HG02852 (cell line): ENCODE measurements around the gene FUBP3.

ENCODE experiments used
- ATAC-seq: cut with Tn5 transposase; IDR thresholded peaks from one replicate; pipeline ENCODE4 v1.9.1; 2021; ENCODE audit warnings: mild to moderate bottlenecking, moderate library complexity; ENCODE audit not compliant: unreplicated experiment

Gene FUBP3

DNA sequence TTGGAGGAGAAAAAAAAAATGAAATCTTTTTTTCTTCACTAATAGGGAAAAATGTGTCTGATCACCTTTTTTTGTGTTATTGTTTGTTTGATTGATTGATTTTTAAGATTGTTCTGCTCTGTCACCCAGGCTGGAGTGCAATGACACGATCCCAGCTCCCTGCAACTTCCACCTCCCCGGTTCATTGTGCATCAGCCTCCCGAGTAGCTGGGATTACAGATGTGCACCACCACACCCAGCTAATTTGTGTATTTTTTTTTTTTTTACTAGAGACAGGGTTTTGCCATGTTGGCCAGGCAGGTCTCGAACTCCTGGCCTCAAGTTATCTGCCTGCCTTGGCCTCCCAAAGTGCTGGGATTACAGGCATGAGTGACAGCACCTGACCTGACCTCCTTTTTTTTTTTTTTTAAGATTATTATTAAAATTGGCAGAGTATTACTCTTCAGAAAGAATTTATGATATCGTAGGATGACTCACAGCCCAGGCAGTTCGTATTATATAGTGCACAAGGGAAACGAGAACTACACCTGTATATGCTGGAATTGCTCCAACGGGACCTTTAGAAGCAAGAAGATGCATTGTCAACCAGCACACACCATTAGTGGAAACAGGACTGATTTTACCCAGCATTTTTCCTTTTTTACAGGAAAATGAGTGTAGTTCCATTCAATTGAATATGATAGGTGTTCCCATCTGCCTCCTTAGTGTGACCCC lies 27.7 kb downstream of the FUBP3 start:
- ATAC-seq: no peak

DNA sequence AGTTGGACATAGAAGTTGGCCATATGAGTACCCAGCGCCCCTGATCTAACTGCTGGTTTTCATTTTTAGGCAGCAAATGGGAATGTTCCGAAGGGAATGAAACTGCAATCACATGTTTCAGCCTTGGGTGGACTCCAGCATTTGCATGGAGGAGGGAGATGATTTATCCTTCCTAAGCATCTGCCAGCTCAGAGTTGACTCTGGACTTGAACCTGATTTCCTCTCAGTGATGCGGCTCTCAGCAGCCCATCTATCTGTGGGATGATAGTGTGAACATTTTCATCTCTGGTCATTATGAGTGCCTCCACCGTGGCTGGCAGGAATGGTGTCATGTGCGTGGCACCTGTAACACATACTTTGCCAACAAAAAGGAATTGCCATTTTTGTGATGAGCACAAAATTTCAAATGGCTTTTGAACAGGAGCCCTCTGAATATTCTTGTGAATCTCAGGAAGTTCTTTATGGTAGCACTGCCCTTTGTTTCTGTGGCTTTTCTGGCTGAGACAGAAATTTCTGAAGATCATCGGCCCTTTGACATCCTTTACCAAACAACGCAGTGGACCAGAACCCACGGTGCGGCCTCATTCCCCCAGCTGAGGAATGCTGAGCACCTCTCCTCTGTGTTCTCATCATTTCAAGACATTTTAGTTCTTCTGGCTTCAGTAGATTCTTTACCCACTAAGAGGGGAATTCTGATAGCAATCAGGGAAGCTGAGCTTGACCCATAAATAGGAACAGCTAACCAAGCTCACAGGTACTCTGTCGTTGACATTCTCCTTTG lies 28.5 kb downstream of the FUBP3 start:
- no peak for ATAC-seq

DNA sequence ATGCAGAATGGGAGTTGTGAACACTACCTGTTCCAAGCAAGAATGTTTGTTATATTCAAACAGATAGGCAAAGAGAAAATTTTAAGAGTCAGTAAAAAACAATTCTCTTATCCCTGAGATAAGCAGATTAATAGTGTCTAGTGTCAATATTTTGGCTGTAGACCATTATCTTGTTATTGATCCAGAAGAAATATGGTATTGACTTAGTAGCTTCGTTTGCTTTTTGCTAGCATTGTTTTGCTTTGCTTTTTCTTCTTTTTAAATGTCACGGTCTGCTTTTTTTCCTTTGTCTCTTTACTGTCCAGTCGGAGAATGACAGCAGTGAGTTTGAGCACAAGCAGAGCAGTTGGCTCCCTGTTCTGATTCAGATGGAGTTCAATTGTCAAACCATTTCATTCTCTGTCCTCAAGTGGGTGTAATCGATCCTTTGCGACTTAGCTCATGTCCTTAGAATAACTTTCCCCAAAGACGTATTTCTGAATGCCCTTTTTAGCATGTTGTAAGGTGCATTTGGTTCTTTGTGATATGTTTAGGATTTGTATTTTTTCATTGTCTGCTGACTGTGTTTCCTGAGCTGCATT lies 29.3 kb downstream of the FUBP3 start:
- no peak for ATAC-seq

DNA sequence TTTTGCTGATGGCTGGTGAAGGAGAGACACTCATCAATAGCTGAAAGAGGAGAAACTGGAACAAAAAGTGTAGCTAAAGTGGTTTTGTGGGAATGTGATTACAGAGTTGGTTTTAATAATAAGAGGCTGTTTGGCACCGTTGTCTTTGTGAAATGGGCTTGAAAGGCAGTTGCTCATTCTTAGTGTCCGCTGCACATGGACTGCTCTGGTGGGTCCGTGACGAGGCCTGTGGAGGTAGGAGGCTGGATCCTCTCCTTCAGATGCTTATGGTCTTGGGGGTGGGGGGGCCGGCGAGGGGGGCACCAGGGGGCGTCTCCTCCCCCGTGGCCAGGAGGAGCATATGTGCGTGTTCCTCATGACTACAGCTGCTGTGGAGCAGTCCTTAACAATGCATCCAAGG lies 29.8 kb downstream of the FUBP3 start:
- ATAC-seq: no peak

DNA sequence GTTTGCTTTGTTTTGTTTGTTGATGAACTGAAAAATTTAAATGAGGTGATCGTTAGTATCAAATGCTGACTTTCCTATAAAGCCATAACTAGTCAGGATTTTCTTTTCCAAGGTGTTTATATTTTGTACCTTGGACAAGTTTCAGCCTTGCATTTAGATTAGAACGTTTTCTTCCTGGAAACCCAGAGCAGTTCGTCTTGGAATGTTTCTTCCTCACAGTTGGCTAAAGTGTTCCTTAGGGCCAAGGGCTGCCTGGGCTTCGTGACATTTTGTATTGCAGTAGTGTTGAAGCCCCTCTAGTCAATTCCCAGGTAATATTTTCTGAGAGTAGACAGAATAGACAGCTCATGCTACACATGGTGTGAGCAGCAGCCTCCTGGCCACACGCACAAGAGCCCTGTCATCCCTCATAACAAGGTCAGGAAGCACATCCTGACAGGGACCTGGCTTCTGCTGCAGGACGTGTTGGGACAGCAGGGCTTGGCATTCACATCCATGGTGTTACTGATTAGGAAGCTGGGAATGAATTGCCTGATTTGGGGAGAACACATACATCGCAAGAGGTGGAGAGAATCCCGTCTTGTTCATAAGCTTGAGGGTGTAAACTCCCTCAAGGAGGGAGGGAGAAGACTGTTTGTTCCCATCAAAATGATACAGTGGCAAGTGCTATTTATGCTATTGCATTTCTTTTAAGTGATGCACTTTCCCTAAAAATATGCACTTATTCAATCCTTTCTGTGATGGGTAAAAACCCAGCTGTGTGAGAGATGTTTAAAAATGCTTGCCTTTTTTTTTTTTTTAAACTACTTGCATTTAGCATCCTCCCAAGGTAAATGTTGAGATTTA lies 31.7 kb downstream of the FUBP3 start:
- no peak for ATAC-seq

DNA sequence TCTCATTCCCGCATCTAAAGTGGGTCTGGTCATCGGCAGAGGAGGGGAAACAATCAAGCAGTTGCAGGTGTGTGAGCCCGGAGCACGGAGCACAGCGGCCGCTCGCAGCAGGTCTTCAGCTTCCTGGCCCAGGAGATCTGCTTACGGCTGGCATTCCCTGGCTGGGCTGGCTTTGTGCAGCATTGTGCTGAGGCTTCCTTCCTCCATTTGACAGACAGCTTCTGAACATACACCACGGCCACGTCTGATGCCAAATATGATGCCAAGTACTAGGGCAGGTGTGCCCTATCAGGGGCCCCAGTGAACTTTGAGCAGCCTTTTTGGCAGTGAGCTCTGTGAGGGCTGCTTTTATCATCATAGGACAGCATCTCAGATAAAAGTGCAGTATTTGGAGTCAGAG lies 37.1 kb downstream of the FUBP3 start:
- ATAC-seq: no peak

DNA sequence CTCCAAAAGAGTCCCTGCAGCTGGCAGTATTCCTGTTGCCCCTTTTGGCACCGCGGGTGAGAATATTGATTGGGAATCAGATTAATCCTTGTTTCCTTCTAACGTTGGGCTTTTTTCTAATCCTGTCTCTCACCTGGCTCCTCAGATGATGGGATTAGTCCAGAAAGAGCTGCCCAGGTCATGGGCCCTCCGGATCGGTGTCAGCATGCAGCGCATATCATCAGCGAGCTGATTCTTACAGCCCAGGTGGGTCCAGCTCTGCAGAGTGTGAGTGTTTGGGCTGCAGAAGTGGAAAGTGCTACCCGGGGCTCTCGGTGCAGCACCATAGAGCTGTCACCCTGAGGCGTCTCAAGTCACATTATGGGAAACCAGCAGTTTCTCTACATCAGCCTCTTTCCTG lies 44.1 kb downstream of the FUBP3 start:
- ATAC-seq: no peak

DNA sequence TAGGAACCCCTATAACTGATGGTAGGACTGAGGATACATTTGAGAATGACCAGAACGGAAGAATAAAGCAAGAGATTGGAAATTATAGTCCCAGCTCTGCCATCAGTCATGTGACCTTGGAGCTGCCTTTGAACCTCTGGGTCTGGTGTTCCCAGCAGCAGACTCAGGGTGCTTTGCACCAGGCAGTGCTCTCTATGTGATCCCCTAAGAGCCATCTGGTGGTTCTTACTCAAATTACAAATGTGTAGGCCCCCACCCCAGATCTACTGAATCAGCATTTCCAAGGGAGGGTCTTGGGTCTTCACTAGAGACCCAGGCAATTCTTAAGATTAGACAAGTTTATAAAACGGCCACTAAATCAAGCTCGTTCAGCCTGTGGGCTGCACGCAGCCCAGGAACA lies 44.8 kb downstream of the FUBP3 start:
- no peak for ATAC-seq

DNA sequence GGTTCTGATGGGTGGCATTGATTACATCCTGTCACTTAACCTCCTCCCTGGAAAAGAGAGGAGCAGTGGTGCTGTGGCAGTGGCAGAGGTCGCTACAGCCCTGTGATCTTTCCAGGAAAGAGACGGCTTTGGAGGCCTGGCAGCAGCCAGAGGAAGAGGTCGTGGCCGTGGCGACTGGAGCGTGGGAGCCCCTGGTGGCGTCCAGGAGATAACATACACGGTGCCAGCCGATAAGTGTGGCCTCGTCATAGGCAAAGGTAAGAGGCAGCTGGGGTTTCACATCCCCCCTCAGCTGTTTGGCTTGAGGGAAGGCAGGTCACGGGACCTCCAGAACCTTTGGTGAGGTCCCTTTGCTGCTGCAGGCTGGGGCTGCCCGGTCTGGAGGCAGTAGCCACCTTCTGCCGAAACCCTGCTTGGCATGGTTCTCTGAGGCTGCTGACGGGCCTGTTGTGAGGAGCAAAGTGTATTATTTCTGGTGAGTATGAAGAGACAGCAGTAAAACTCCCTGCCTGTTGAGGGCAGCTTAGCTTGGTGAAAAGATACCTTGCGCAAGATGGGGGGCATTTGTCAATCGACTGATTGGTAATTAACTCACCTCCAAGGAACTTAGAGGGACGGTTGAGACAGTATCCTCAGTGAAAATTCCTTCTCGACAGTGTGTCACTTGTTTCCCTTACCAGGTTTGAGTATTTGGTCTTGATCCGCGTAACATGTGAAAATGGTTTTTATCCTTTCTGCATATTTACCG lies 47.0 kb downstream of the FUBP3 start:
- no peak for ATAC-seq

DNA sequence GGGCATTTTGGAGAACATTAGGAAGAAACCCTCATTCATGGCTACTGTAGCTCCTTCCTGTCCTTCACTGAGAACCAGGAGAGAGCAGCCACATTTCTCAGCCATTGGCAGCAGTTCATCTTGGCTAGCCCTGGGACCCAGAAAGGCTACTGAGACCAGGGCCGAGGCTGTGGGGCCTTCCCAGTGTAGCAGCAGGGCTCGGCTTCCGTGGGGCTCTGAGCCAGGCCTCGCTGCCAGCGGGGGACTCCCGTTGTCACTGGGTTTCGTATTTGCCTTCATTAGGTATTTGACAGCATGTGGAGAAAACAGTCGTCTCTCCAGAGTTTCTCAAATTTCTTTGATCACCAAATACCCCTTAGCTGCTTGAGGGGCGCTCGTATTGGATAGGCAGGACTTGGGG lies 47.7 kb downstream of the FUBP3 start:
- no peak for ATAC-seq

DNA sequence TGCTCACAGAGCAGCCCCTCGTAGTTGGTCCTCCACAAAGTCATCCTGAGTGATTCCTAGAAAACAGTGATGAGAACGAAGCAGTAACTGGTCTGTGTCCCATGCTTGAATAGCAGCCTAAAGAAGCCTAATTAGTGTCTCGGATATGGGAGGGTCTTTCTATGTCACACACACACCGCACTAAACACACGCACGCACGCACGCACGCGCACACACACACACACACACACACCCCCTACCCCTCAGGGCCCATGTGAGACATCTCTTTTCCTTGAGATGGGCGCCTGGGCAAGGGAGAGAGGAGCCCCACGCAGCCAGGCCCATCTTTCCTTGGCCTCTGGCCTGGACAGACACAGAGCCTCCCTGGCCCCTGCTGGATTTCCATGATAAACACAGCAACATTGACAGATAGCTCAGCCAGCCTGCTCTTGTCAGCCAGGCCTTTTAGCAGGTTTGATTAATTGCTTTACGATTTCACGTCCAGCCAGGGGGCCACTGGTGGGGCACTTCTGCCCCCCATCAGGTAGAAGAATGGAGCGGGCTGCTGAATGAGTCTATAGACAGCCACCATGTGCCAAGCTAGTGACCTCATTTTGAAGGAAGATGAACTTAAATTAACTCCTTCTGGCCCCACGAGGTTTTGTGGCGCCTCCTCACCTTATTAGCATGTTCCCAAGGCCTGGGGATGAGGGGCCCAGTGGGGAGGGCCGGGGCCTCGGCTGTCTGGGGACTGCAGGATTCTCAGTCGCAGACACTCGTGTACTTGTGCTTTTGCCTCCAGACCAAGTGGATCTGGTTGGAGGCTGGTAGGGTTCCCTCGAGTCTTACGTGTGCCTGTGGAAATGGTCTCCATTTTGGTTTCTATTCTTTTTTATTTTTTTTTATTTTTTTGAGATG lies 48.8 kb downstream of the FUBP3 start:
- no peak for ATAC-seq

DNA sequence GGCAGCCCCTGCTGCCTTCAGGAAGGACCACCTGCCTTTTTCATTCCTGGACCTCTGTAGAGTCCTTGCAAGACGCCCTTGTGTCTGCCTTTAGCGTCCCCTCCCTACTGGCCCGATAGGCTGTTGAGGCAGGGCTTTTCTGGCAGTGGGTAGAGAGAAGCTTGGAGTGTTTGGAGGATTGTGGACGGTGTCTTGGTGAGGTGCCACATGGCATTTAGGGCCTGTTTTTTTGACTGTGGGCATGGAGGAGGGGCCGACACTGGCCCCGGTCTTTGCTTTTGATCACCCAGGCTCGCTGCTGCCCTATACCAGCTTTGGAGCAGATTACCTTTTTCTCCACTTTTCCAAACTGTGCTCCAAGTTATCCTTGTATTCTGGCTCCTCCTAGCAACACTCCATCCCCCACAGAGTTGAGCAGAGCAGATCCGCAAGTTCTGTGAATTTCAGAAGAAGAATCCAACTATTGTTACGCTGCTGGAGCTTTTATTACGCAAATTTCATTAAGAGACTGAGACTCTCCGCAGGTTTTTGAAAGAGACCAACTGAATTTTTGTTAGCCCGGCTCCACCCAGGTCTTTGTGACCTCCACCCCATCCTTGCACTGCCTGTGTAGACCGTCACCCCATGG lies 50.2 kb downstream of the FUBP3 start:
- ATAC-seq: no peak

DNA sequence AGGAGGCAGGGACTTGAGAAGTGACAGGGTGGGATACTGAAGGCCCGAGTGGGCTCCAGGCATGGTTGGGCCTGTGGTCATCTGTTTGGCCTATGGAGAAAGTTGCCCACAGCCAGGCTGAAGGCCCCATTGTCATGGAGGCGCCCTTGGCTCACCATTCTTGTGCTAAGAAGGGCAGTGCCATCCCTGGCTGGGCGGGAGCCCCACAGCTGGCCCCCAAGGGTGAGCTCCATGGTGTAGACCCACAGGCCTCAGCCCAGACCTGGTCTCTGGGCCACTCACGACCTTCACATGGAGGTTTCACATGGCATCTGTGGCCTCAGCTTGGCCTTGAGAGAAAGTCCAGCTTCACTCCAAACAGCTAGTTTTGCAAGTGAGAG lies 50.7 kb downstream of the FUBP3 start:
- ATAC-seq: no peak

DNA sequence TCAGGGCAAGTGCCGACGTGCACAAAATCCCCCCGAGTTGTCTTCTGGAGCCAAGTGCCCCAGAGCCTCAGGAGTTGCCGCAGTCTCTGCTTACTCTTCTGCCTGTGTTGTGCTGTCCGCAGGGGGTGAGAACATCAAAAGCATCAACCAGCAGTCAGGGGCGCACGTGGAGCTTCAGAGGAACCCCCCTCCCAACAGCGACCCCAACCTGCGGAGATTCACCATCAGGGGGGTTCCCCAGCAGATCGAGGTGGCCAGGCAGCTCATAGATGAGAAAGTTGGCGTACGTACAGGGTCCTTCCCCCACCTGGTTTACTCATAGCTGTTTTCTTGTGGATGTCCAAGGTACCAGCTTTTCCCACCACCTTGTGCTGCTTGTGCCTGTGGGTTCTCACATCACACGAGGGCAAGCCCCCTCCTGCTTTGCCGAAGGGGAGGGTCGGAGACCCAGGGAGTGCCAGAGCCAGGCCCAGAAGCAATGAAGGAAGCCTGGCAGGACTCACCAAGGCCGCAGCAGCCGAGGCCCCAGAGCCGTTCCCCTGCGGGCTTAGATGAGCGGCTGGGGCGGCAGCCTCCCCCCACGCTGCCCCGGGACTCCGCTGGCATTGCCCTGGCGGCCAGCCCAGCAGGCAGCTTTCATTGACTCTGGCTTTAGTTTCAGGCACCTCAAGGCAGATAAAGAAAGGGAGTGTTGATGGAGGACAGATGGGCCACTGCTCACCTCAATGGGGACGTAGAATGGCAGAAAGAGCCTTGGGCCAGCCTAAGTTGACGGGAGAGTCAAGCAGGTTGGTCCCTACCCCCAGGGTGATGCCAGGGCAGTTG lies 51.3 kb downstream of the FUBP3 start:
- no peak for ATAC-seq

DNA sequence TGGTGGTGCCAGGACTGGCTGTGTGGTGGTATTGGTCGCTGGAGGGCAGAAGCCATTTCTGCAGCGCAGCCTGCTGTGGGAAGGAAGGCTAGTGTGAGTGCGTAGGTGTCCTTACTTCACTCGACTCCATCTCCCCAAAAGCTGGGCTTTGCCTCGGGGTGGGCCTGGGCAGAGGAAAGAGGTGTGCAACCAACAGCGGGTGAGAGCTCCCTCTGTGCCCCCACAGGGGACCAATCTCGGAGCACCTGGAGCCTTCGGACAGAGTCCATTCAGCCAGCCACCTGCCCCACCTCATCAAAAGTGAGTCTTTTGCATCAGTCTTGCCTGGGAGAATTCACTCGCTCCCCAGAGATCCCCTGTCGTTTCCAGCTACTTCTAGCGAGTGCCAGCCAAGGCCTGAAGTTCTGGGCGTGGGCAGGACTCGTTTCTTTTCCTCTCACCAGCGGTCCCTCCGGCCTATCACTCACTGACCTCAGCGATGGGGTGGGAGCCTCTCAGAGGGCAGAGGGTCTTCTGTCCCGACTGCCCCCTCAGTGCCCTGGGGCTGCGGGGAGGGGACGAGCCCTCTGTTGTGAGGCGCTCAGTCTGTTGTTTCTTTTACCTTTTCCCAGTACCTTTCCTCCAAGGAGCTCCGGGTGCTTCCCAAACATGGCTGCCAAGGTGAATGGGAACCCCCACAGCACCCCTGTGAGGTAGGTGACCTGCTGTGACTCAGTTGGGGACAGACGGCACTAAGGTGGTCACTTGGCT lies 52.1 kb downstream of the FUBP3 start:
- ATAC-seq: no peak

DNA sequence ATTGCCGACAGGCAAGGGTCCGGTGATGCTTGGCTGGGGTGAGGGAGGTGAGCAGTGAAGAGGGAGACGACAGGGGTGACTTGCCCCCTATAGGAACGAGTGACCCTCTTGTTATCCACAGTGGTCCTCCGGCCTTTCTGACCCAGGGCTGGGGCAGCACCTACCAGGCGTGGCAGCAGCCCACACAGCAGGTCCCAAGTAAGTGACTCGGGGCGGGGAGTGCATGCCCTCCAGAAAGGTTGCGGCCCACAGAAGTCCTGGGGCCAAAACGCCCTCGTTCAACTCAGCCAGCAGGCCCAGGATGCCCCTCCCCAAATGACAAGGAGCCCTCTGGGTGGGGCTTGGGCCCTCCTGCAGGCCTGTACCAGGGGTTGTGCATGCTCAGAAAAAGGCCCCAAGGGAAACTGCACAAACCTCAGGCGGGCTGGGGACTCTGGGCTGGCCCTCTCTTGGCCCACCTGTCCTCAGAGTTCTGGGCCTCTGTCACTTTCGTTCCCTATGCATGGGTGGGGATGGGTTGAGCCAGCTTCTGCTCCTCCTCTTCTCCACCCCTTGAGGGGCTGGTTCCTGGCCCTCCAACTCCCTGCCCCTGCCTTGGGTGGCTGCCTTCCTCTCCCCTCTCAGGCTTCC lies 52.8 kb downstream of the FUBP3 start:
- ATAC-seq: no peak

DNA sequence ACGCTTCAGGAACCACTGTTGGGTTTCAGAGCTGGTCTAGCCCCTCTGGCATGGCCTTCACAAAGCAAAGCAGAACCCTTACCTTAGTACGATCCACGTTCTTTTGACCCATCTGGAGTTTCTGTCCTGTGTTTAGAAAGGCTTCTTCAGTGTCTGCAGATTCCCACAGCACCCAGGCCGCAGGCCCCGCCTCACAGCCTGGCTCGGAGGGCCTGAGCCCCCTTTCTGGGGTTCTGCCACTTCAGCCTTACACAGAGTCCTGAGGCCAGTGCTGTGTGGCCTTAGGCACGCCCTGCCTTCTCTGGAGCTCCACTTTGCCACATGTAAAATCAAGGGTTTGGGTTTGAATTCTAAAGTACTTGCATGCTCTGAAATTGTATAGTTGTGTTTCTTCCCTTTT lies 53.5 kb downstream of the FUBP3 start:
- no peak for ATAC-seq
